Measurements from ENCODE around the gene DBN1. TPM values are rescaled to one million over a fixed set of nuclear protein-coding genes. Genes with fewer than 3 reads are reported as not detected.

Gene DBN1
- total RNA-seq, 4 donors from 2014 or later: 30.6 to 107 (median 82.7) TPM

DNA sequence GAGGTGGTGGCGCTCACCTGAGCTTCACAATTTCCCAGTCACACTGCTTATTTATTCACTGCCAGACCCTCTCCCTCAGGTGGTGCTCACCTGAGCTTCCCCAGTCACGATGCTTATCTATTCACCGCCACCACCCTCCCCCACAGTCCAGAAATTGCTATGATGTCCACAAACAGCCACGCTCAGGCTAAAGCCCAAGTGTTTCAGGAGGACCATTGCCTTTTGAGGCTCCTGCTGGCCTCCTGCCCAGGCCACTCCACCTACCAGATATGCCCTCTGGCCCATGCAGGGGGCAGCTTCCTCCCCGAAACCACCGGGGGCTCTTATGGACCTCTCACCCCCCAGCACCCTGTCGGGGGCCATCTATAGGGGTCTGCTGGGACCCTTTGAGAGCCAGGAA lies 19.4 kb upstream of the DBN1 start:
- intact Hi-C loops (cut with DNase I; ENCODE audit: low total_unique reads): no loop called here
- DNase-seq: peak in 1 of 2 donors; percentile 47
- TF ChIP-seq, protein P1, sequence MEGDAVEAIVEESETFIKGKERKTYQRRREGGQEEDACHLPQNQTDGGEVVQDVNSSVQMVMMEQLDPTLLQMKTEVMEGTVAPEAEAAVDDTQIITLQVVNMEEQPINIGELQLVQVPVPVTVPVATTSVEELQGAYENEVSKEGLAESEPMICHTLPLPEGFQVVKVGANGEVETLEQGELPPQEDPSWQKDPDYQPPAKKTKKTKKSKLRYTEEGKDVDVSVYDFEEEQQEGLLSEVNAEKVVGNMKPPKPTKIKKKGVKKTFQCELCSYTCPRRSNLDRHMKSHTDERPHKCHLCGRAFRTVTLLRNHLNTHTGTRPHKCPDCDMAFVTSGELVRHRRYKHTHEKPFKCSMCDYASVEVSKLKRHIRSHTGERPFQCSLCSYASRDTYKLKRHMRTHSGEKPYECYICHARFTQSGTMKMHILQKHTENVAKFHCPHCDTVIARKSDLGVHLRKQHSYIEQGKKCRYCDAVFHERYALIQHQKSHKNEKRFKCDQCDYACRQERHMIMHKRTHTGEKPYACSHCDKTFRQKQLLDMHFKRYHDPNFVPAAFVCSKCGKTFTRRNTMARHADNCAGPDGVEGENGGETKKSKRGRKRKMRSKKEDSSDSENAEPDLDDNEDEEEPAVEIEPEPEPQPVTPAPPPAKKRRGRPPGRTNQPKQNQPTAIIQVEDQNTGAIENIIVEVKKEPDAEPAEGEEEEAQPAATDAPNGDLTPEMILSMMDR (IDR thresholded peaks at IDR 0.05): no peak
- no peak for TF ChIP-seq POLR2A (IDR thresholded peaks at IDR 0.05)
- Histone ChIP-seq H3K4me1 (peaks cover 17 to 38% of the 10 kb centered on the region in 2 donors), H3K27ac (peak overlapping the region; percentile 97 to 98), H3K36me3 (no peaks in the 10 kb centered on the region), H3K9me3 (no peaks in the 10 kb centered on the region), H3K4me3 (no peak overlapping the region), H3K27me3 (no peaks in the 10 kb centered on the region)

- Histone ChIP-seq H3K27me3 (no peaks in the 10 kb centered on the region), H3K27ac (peak overlapping the region; percentile 97 to 98), H3K9me3 (no peaks in the 10 kb centered on the region), H3K4me1 (peaks cover 17 to 38% of the 10 kb centered on the region in 2 donors), H3K4me3 (no peak overlapping the region), H3K36me3 (no peaks in the 10 kb centered on the region)
- intact Hi-C loops (cut with DNase I; ENCODE audit: low total_unique reads): no loop called here
- TF ChIP-seq, protein P1 (IDR thresholded peaks at IDR 0.05): no peak
- no peak for TF ChIP-seq POLR2A (IDR thresholded peaks at IDR 0.05)
- DNase-seq: no peak
Measured at GRCh38 chr5:177491983-177492746, 18.7 kb upstream of the DBN1 start.

DNA sequence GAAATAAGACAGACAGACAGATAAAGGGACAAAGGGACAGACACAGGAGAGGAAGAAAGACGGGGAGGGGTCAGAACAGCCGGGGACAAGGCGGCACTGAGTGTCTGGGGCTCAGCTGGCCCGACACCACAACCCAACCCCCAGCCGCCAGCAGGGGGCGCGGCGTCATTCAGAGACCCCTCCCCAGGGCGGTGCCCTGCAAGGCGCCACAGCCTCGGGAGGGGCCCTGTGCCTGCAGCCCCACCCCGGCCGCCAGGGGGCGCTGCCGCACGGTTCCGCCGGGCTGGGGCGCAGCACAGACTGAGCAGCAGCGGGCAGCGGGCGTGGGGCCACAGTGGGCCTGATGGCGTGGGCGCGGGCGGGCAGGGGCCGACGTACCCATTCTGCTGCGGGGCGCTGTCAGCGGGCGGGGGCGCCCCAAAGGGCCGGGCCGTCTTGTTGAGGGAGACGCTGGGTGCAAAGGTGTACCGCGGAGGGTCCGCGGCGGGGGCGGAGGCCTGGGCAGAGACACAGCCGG lies 18.1 kb upstream of the DBN1 start:
- peaks cover 17 to 38% of the 10 kb centered on the region in 2 donors for H3K4me1 ChIP-seq
- no peaks in the 10 kb centered on the region for H3K9me3 ChIP-seq
- peak overlapping the region; percentile 97 to 98 for H3K27ac ChIP-seq
- H3K36me3 ChIP-seq: no peaks in the 10 kb centered on the region
- no peak overlapping the region for H3K4me3 ChIP-seq
- intact Hi-C loops (cut with DNase I; ENCODE audit: low total_unique reads): no loop called here
- TF ChIP-seq, protein P1 (IDR thresholded peaks at IDR 0.05): peak; percentile 49 to 88 (median 68)
- TF ChIP-seq POLR2A (IDR thresholded peaks at IDR 0.05): no peak
- peak; percentile 48 to 52 for DNase-seq
- H3K27me3 ChIP-seq: no peaks in the 10 kb centered on the region

- Histone ChIP-seq H3K9me3 (no peaks in the 10 kb centered on the region), H3K36me3 (no peaks in the 10 kb centered on the region), H3K4me1 (peaks cover 17 to 38% of the 10 kb centered on the region in 2 donors), H3K4me3 (no peak overlapping the region), H3K27ac (peak overlapping the region; percentile 97 to 98), H3K27me3 (no peaks in the 10 kb centered on the region)
- TF ChIP-seq, protein P1 (IDR thresholded peaks at IDR 0.05): no peak
- TF ChIP-seq POLR2A (IDR thresholded peaks at IDR 0.05): no peak
- intact Hi-C loops (cut with DNase I; ENCODE audit: low total_unique reads): no loop called here
- no peak for DNase-seq
Measured at GRCh38 chr5:177490992-177491391, 17.6 kb upstream of the DBN1 start.

DNA sequence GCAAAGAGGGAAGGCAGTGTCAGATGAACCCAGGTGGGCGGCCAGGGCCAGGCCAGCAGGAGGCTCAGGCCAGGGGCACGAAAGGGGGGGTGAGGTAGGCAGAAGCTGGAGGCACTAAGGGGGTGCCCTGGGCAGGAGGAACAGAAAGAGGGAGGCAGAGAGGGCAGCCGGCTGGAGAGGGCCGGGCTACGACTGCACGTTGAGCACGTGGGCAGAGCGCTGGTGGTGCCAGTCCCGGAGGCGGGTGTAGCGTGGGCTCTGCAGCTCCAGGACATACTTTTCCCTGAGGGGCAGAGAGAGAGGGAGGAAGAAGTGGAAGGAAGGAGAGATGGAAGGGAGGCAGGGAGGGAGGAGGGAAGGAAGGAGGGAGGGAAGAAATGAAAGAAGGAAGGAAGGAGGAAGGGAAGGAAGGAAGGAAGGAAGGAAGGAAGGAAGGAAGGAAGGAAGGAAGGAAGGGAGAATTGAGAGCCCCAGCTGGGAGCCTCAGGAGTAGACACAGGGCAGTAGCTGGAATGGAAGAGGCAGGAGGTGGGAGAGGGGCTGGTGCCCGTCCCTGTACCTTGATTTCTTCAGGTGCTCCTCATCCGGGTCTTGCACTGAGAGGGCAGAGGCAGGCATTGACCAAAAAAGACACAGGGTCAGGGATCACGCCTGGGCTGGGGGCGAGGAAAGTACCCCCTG lies 17.0 kb upstream of the DBN1 start:
- intact Hi-C loops (cut with DNase I; ENCODE audit: low total_unique reads): no loop called here
- DNase-seq: no peak
- Histone ChIP-seq H3K9me3 (no peaks in the 10 kb centered on the region), H3K27ac (peak overlapping the region; percentile 97 to 98), H3K36me3 (no peaks in the 10 kb centered on the region), H3K4me1 (peaks cover 17 to 38% of the 10 kb centered on the region in 2 donors), H3K27me3 (no peaks in the 10 kb centered on the region), H3K4me3 (no peak overlapping the region)
- TF ChIP-seq POLR2A (IDR thresholded peaks at IDR 0.05): no peak
- TF ChIP-seq, protein P1 (IDR thresholded peaks at IDR 0.05): no peak
